GM19455 (cell line): ENCODE measurements around the gene TNRC6B.

Experiments used
- ATAC-seq: cut with Tn5 transposase; IDR thresholded peaks from one replicate; pipeline ENCODE4 v1.9.1; 2021; ENCODE audit not compliant: unreplicated experiment

The TNRC6B gene

DNA sequence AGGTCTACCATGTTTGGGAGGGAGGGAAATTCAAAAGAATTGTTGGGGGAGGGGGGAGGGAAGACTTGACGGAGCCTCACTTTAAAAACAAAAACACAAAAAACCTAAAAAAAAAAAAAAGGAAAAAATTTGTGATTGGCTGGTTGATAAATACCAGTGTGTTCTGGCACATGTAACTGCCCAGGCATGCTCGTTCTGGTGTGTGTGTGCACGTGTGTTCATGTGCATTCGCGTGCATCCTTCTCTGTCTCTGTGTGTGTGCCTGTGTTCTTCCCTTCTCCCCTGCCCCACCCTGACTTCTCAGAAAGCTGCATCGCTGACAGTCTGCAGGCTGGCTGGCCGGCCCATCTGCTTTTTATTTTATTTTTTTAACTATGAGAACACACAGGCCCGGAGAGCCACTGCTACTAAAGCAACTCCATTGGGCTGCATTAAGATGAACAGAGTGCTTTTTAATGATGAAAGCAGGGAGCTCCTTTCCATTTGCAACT, 146.0 kb downstream of the TNRC6B start:
- no peak for ATAC-seq

DNA sequence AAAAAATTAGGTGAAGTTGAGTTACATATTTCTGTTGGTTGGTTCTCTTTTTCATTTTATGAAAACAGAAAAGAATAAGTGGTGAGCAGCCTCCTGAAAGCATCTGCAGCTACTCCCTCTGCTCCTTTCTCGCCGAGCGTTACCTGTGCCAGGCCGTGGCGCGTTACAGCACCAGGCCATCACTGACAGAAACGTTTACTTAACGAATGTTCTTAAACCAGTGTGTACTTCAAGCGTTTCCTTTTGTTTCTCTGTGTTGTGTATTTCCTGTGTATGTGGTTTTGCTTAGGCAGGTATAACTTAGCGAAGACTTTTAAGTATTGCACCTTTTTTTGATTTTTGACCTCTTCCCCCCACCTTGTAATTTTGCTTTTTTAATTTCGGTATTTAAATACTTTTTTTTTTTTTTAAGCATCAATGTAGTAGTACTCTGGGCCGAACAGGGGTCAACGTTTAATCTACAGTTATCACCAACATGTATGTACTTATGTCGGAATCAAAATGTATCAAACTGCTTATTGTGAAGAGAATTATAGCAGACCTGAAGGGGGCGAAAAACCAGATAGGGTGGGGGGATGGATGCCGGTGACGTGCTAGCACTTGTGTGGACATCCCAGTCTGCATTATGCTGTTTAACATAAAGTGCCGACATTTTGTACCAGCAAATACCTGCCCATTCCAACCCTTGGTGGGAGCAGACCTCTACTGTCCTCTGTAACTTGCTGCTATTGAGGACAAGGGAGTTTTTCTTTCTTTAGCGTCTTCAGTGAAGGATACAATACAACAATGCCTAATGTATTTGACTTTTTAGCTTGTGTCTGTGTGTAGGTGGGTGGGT, 147.0 kb downstream of the TNRC6B start:
- no peak for ATAC-seq

DNA sequence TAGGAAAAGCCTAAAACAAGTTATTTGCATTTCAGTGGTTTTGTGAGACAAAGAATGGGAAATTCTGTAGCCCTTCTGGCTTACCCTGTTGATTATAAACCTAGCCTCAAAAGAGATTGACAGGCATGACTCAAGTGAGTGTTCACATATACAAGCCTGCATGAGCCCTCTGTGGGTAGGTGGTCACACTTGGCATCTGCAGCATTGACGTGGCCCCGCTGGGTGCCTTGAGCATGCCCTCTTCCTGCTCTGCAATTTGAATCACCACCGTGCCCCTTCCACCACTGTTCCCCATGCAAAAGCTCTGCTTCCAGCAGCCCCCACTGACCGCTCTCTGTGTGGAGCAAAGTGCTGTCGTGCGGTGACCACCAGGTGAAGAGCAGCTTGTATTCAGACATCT, 147.6 kb downstream of the TNRC6B start:
- no peak for ATAC-seq

DNA sequence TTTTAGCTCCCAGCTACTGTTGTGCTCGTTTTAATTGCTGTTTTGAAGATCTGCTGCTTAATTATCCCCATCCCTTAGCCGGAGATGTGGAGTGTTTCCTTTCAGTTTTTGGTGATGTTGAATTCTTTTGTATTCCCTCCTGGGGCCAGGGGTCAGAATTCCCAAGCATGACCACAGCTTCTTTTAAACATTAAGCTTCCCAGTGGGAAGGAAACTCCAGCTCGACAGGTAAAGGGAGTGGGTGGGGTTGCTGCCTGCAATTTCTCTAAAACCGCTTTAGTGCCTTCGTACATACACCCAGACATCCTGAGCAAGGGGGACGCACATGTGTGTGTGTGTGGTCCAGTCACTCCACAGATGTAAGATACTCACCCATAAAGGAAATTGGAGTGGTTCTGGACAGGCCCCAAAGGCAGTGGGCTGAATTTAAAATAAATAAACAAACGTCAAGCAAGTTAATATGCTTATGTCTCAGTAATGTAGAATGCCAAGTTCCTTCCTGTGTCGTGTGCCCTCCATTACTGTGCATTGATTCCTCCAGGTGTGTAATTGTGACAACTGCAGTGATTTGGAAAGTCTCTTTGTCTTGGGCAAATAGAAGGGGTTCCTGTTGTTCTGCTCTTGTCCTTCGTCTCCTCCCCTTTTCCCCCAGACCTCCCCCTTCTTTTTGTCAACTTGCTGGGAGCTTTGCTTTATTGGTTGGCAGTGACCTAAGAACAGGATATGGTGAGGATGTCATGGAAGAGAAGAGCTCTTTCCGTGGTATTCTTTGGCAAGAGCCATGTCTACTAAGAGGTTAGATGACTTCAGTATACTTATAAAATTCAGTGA, 149.4 kb downstream of the TNRC6B start:
- ATAC-seq = no peak

DNA sequence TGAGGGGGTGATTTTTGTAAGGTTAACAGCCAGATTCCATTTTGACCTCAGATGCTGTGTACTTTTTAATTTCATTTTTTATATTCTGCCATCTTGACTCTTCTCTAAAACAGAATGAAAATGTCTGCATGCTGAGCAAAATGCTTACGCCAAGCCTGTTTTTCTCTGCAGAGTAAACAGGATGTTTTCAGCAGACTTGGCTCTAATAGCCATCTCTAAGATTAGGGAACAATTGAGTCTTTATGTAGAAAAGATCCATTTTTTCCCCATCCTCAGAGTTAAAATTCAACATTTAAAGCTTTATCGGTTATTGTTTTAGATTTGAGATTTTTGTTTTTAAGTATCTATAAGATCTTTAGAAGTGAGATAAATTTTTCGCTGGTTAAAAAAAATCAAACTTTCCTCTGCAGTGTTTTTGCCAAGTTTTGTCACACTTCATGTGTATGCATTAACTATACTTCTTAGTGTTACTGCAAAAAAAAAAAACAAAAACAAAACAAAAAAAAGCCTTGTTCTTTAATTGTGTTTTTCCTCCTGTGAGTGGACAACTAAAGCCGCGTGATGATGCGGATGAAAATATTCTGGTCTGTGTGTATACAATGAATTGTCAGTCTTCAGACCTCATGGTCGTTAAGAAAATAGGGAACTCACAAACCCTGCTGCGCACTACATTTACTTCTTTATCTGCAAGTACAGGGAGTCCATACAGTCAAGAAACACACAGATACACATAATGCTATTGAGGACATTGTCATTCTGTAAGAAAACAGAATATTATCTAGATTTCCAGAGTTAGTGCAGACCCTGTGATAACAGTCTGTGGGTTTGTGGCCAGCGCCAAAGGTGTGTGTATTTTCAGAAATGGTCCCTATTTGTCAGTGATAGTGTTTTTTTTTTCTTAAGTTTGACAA, 151.1 kb downstream of the TNRC6B start:
- no peak for ATAC-seq

DNA sequence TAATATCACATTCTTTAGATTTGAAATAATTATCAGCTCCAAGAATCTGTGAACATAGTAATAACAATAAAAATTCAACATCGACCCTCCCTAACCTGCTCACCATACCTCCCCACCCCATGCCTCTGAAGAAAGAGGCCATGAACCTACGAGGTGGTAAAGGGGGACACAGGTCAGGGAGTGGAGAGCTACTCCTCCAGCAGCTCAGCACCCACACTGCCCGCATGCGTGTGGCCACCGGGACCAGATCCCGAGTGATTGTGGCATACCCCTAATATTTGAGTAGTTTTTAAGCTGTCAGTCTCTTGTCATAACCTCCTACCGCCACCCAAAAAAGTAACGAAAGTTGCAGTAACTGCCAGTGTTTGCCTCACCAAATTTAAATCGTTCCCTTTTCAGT, 151.7 kb downstream of the TNRC6B start:
- no peak for ATAC-seq

DNA sequence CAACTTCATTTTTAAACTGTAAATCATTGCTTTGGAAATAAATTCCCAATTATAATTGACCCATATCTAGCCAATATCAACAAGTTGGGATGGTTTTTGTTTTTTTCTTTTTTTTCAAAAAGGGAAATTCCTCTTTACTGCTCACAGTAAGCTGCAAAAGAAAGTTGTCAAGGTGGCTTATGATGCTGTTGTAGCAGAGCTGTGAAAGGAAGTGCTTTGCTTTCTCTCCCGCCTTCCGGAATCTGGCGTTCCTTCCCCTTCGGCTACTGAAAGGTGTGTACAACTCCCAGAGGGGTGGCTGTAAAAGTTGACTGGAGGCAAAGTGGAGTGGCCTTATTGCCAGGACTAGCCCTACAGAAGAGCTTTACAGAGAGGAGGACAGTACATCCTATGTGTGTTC, 152.4 kb downstream of the TNRC6B start:
- ATAC-seq = no peak

DNA sequence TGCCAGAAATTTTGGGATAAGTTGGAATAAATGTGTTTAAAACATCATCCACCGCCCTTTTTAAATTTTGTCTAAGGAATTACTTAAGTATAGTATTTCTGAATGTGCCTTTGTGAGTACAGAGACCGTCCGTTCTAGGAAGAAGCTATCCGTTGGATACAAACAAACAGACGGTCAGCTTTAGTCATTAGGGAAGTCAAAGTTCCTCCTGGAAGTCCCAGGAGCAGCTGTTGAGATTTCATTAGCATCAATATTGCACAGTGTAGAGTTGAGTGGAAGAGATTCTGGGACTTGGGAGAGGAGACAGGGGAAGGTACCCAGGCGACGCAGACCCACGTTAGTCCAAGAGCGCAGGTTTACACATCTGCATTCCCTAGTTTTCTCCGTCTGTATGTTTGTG, 152.9 kb downstream of the TNRC6B start:
- no peak for ATAC-seq

DNA sequence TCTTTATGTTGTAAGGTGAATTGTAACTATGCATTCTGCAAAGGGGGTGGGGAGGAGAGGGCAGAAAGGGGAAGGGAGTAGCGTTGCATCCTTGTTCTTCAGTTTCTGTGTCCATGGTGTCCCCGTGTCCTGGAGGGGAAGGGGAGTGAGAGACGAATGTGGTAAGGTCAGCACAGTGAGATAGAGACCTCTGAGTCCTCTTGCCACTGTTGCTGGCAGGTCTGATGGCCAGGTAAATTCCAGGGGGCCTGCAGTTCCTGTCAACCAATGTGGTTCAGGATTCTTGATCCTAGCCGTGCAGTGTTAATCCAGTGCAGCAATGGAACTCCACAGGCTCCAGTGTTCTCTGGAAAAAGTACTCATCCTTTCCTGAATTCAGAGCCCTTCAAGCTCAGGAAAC, 154.0 kb downstream of the TNRC6B start:
- no peak for ATAC-seq

DNA sequence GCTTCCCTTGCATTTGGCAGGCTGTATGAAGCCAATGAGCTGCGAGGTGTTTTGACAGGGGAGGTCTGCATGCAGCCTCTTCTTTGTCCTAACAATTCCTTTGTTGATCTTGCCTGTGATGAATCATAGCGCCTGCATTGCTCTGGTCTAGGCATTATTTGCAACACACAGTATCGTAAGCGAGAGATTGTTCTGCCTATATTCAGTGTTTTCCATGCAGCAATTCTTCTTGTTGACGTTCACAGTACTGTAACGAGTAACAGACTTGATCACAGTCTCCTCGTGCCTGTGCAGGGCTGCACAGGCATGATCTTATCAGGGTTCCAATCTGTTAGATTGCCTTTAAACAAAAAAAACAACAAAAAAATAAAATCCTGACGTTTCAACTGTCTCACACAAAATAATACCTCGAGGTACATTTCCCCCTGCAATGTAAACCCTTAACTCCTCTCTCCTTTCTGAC, 154.6 kb downstream of the TNRC6B start:
- ATAC-seq = no peak

DNA sequence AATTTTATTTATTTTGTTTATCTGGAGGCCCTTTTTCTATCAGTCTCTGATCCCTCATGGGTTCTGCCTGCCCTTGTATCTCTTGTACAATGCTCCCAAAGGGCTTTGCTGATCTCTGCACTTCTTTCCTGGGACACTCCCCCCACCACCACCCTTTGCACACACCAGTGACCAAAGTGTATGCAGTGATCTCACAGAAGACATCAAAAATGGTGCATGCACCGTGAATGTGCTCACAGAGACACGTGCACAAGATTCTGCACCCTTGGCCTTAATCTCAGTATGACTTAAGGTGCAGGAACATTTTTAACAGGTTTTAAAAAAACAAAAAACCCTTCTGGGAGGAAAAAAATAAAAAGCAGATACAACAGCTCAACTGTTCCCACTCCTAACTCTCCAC, 156.3 kb downstream of the TNRC6B start:
- ATAC-seq = no peak

DNA sequence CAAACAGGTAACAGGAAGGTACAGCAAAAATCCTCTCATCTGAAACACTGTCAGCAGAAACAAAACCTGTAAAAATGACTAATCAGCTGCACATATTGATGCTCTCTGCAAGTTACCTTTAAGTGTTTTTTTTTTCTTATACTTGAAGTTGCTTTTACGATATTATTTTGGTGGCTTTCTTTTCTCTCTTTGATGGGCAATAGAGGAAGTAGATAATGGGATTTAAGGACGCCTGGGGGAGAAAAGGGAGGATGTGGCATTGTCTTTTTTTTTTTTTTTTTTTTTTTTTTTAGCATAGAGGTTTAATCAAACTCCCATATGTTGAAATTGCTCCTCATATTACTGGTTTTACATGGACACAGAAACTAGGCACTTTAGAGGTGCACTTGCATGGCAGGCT, 157.2 kb downstream of the TNRC6B start:
- ATAC-seq = no peak

DNA sequence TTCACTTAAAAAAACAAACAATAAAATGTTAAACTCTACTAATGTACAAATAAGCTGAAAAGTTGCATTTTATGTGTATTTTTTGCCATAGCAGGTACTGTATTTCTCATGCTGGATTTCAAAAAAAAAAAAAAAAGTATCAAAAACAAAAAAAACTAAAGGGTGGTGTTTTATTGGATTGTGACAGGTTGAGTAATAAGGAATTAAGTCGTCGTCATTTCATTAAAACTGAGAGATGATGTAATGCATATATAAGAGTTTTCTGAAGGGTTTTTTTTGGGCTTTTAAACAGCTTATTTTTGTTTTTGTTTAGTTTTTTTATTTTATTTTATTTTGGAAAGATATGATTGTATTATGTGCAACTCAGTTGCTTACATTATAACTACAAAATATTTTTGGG, 157.6 kb downstream of the TNRC6B start:
- ATAC-seq = no peak

DNA sequence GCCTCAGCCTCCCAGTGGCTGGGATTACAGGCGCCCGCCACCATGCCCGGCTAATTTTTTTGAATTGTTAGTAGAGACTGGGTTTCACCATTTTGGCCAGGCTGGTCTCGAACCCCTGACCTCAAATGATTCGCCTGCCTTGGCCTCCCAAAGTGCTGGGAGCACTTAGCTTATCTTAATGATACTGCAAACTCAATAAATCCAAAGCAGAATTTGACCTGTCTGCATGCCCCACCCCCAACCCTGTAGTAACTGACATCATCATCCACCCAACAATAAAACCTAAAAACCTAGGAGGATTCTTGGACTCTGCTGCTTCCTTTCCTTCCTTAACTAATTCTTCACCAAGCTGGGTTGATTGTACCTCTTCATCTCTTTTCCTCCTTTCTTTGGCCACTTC, 162.3 kb downstream of the TNRC6B start:
- no peak for ATAC-seq

DNA sequence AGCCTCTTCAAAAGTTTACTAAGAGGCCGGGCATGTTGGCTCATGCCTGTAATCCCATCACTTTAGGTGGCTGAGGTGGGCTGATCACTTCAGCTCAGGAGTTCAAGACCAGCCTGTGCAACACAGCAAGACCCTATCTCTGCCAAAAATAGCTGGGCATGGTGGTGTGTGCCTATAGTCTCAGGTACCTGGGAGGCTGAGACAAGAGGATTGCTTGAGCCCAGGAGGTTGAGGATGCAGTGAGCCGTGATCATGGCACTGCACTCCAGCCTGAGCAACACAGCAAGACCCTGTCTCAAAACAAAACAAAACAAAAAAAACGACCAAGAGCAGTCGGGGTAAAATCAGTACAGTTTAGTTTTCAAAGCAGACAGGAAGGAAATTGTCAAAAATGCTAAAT, 163.9 kb downstream of the TNRC6B start:
- ATAC-seq = no peak

DNA sequence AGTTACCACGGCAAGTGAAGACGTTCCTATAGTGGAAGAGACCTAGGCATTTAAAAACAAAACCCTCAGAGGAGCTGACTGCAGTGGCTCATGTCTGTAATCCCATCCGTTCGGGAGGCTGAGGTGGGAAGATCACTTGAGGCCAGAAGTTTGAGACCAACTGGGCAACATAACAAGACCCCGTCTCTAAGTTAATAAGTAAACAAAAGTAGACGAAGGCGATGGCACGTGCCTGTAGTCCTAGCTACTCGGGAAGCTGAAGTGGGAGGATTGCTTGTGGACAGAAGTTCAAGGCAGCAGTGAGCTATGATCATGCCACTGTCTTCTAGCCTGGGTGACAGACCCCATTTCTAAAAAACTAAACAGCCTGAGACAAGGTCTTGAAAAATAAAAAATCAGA, 164.8 kb downstream of the TNRC6B start:
- no peak for ATAC-seq

DNA sequence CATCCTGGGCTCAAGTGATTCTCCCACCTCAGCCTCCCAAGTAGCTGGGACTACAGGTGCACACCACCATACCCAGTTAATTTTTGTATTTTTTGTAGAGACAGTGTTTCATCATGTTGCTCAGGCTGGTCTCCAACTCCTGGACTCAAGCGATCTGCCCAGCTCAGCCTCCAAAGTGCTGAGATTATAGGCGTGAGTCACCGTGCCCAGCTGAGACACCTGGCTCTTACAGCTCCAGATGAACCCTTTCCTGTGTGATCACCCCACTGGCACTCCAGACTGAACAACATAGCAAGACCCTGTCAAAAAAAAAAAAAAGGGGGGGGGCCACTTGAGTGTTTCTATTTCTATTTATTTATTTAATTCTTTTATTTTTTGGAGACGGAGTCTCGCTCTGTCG, 167.5 kb downstream of the TNRC6B start:
- no peak for ATAC-seq

DNA sequence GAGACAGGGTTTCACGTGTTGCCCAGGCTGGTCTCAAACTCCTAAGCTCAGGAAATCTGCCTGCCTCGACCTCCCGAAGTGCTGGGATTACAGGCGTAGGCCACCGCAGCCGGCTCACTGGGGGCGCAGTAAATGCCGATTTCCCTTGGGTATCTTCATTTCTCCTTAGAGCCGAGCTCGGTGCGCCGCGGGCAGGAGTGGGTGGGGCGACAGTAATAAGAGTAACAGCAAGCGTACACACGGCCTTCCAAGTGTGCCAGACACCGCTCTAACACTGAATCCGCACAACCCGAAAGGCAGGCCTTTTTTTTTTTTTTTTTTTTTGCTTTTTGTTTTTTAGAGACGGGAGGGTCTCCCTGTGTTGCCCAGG, 168.1 kb downstream of the TNRC6B start:
- ATAC-seq = peak; percentile 32

DNA sequence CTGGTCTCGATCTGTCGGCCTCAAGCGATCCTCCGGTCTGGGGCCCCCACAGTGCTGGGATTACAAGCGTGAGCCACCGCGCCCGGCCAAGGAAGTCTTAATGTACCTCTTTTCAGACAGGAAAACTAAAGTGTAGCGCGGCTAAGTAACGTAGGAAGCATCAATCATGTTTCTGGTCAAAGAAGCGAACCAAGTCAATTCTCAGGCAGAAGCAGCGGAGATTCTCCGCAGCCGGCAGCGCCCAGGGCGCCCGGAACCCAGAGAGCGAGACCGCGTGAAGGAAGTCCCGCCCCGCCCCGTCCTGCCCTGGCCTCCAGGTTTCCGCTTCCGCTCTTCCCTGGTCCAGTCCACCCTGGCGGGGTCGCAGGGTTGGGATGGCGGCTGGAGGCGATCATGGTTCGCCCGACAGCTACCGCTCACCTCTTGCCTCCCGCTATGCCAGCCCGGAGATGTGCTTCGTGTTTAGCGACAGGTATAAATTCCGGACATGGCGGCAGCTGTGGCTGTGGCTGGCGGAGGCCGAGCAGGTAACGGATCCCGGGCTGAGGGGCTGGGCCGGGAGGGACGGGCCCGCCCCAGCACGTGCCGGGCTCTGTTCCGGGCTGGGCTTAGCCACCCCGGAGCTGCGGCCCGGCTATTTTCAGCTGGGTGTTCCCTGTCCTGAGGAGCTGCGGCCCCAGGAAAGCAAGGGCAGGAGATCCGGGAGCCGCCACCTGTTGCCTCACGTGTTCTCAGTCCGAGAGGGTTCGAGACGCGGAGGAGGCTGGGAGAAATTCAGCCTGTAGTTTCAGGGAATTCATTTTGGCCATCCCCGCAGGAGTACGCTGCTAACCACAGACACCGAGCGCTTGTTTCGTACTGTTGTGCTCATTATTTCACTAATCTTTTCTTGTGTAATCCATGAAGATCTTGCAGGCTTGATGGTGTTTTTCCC, 168.7 kb downstream of the TNRC6B start, which contains the start of gene ADSL:
TSS of gene ADSL (plus strand) at position 316 of the 934 bp plus-strand sequence. CDS start at position 375, 59 bp downstream.
- peak; percentile 84 for ATAC-seq

DNA sequence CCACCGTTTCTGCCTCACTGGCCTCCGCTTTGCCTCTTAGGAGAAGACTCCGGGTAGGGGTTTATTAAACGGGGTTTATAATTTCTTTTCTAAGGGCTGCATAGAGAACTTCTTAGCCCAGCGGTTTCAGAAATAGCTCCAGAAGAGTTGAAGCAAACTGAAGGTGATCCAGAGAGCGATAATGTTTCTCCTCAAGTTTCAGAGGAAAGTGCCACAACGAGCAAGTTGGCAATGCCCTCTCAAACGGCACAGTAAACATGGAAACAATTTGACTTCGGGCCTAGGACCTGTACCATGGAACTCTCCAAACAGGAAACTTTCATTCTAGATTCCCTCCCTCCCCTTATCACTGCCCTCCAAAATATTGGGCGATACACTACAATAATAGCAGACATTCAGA, 169.6 kb downstream of the TNRC6B start:
- ATAC-seq = no peak
